ENCODE data around the gene DBH.

The DBH gene

GRCh38 chr9:133689151-133689763 lies 53.1 kb downstream of the DBH start:
- Histone ChIP-seq H3K27ac (ENCODE audit: insufficient read depth in 1 of 2, low read depth in 1 of 2, low read length in 2 of 2, poor library complexity in 1 of 2, severe bottlenecking in 2 of 2) (no peak overlapping the region), H3K36me3 (ENCODE audit: control insufficient read depth in 4 of 4, insufficient read depth in 4 of 4, low read length in 3 of 4) (no peaks in the 10 kb centered on the region), H3K9me3 (ENCODE audit: control extremely low read depth in 1 of 5, control insufficient read depth in 4 of 5, insufficient read depth in 2 of 5, low read depth in 1 of 5, low read length in 4 of 5) (no peaks in the 10 kb centered on the region), H3K4me3 (ENCODE audit: control insufficient read depth in 1 of 7, extremely low read depth in 1 of 7, insufficient read depth in 4 of 7, low read depth in 2 of 7, low read length in 6 of 7) (no peak overlapping the region), H3K27me3 (replicated peaks in 2 of 5; ENCODE audit: control insufficient read depth in 4 of 5, insufficient read depth in 5 of 5, low read length in 4 of 5) (peaks cover 0 to 2% (median 0%) of the 10 kb centered on the region in 5 experiments), H3K4me1 (ENCODE audit: control extremely low read depth in 1 of 4, control insufficient read depth in 4 of 4, insufficient read depth in 4 of 4, low read length in 3 of 4) (no peaks in the 10 kb centered on the region)
- 97% methylated on average over 9 of the region's 10 CpGs for WGBS (ENCODE audit: insufficient coverage)
- CTCF ChIA-PET: no interaction called here
- POLR2A ChIA-PET: no interaction called here
- DNase-seq: no peak

GRCh38 chr9:133690081-133690561 lies 54.0 kb downstream of the DBH start:
- H3K27me3 ChIP-seq (replicated peaks in 2 of 5; ENCODE audit: control insufficient read depth in 4 of 5, insufficient read depth in 5 of 5, low read length in 4 of 5): peaks cover 0 to 2% (median 0%) of the 10 kb centered on the region in 5 experiments
- POLR2A ChIA-PET: interaction anchor here (0.7 kb wide), 1 partner anchor 318 kb away, joined by 3 read pairs; no protein-coding TSS in a partner anchor
- no peak overlapping the region for H3K27ac ChIP-seq (ENCODE audit: insufficient read depth in 1 of 2, low read depth in 1 of 2, low read length in 2 of 2, poor library complexity in 1 of 2, severe bottlenecking in 2 of 2)
- H3K4me1 ChIP-seq (ENCODE audit: control extremely low read depth in 1 of 4, control insufficient read depth in 4 of 4, insufficient read depth in 4 of 4, low read length in 3 of 4): no peaks in the 10 kb centered on the region
- CTCF ChIA-PET: no interaction called here
- H3K4me3 ChIP-seq (ENCODE audit: control insufficient read depth in 1 of 7, extremely low read depth in 1 of 7, insufficient read depth in 4 of 7, low read depth in 2 of 7, low read length in 6 of 7): no peak overlapping the region
- DNase-seq: no peak
- no peaks in the 10 kb centered on the region for H3K9me3 ChIP-seq (ENCODE audit: control extremely low read depth in 1 of 5, control insufficient read depth in 4 of 5, insufficient read depth in 2 of 5, low read depth in 1 of 5, low read length in 4 of 5)
- H3K36me3 ChIP-seq (ENCODE audit: control insufficient read depth in 4 of 4, insufficient read depth in 4 of 4, low read length in 3 of 4): no peaks in the 10 kb centered on the region
- 97% methylated on average over 10 of the region's 11 CpGs for WGBS (ENCODE audit: insufficient coverage)

GRCh38 chr9:133691191-133691590 lies 55.0 kb downstream of the DBH start:
- H3K4me1 ChIP-seq (ENCODE audit: control extremely low read depth in 1 of 4, control insufficient read depth in 4 of 4, insufficient read depth in 4 of 4, low read length in 3 of 4): no peaks in the 10 kb centered on the region
- WGBS (ENCODE audit: insufficient coverage): no CpG with 5 or more reads among the region's 4 CpGs
- peaks cover 0 to 2% (median 0%) of the 10 kb centered on the region in 5 experiments for H3K27me3 ChIP-seq (replicated peaks in 2 of 5; ENCODE audit: control insufficient read depth in 4 of 5, insufficient read depth in 5 of 5, low read length in 4 of 5)
- CTCF ChIA-PET: interaction anchor here (0.6 to 1.6 kb wide), 3 partner anchors 10 to 51 kb away, joined by 3 to 5 read pairs (median 3); no protein-coding TSS in a partner anchor
- no peaks in the 10 kb centered on the region for H3K9me3 ChIP-seq (ENCODE audit: control extremely low read depth in 1 of 5, control insufficient read depth in 4 of 5, insufficient read depth in 2 of 5, low read depth in 1 of 5, low read length in 4 of 5)
- no peak overlapping the region for H3K27ac ChIP-seq (ENCODE audit: insufficient read depth in 1 of 2, low read depth in 1 of 2, low read length in 2 of 2, poor library complexity in 1 of 2, severe bottlenecking in 2 of 2)
- H3K36me3 ChIP-seq (ENCODE audit: control insufficient read depth in 4 of 4, insufficient read depth in 4 of 4, low read length in 3 of 4): no peaks in the 10 kb centered on the region
- H3K4me3 ChIP-seq (ENCODE audit: control insufficient read depth in 1 of 7, extremely low read depth in 1 of 7, insufficient read depth in 4 of 7, low read depth in 2 of 7, low read length in 6 of 7): no peak overlapping the region
- DNase-seq: no peak
- POLR2A ChIA-PET: no interaction called here

- no peaks in the 10 kb centered on the region for H3K9me3 ChIP-seq (ENCODE audit: control extremely low read depth in 1 of 5, control insufficient read depth in 4 of 5, insufficient read depth in 2 of 5, low read depth in 1 of 5, low read length in 4 of 5)
- no peaks in the 10 kb centered on the region for H3K4me1 ChIP-seq (ENCODE audit: control extremely low read depth in 1 of 4, control insufficient read depth in 4 of 4, insufficient read depth in 4 of 4, low read length in 3 of 4)
- 97% methylated on average over 17 of the region's 19 CpGs for WGBS (ENCODE audit: insufficient coverage)
- DNase-seq: no peak
- ChIA-PET POLR2A (no interaction called here), CTCF (interaction anchor here (1.0 to 1.6 kb wide), 3 partner anchors 9 to 28 kb away, joined by 3 to 5 read pairs (median 3); no protein-coding TSS in a partner anchor)
- no peaks in the 10 kb centered on the region for H3K36me3 ChIP-seq (ENCODE audit: control insufficient read depth in 4 of 4, insufficient read depth in 4 of 4, low read length in 3 of 4)
- H3K27ac ChIP-seq (ENCODE audit: insufficient read depth in 1 of 2, low read depth in 1 of 2, low read length in 2 of 2, poor library complexity in 1 of 2, severe bottlenecking in 2 of 2): no peak overlapping the region
- peaks cover 0 to 2% (median 0%) of the 10 kb centered on the region in 5 experiments for H3K27me3 ChIP-seq (replicated peaks in 2 of 5; ENCODE audit: control insufficient read depth in 4 of 5, insufficient read depth in 5 of 5, low read length in 4 of 5)
- no peak overlapping the region for H3K4me3 ChIP-seq (ENCODE audit: control insufficient read depth in 1 of 7, extremely low read depth in 1 of 7, insufficient read depth in 4 of 7, low read depth in 2 of 7, low read length in 6 of 7)
These were observed 55.6 kb downstream of the DBH start for GRCh38 chr9:133691626-133692363.

GRCh38 chr9:133692364-133692985 lies 56.3 kb downstream of the DBH start:
- Histone ChIP-seq H3K9me3 (ENCODE audit: control extremely low read depth in 1 of 5, control insufficient read depth in 4 of 5, insufficient read depth in 2 of 5, low read depth in 1 of 5, low read length in 4 of 5) (no peaks in the 10 kb centered on the region), H3K4me1 (ENCODE audit: control extremely low read depth in 1 of 4, control insufficient read depth in 4 of 4, insufficient read depth in 4 of 4, low read length in 3 of 4) (no peaks in the 10 kb centered on the region), H3K27ac (ENCODE audit: insufficient read depth in 1 of 2, low read depth in 1 of 2, low read length in 2 of 2, poor library complexity in 1 of 2, severe bottlenecking in 2 of 2) (no peak overlapping the region), H3K27me3 (replicated peaks in 2 of 5; ENCODE audit: control insufficient read depth in 4 of 5, insufficient read depth in 5 of 5, low read length in 4 of 5) (peaks cover 0 to 2% (median 0%) of the 10 kb centered on the region in 5 experiments), H3K36me3 (ENCODE audit: control insufficient read depth in 4 of 4, insufficient read depth in 4 of 4, low read length in 3 of 4) (no peaks in the 10 kb centered on the region), H3K4me3 (ENCODE audit: control insufficient read depth in 1 of 7, extremely low read depth in 1 of 7, insufficient read depth in 4 of 7, low read depth in 2 of 7, low read length in 6 of 7) (no peak overlapping the region)
- POLR2A ChIA-PET: no interaction called here
- CTCF ChIA-PET: interaction anchor here (1.0 to 1.6 kb wide), 5 partner anchors 9 to 28 kb away, joined by 3 to 5 read pairs (median 3); no protein-coding TSS in a partner anchor
- 96% methylated on average over 19 of the region's 25 CpGs for whole genome bisulfite sequencing (ENCODE audit: insufficient coverage)
- no peak for DNase-seq

- Histone ChIP-seq H3K27me3 (replicated peaks in 2 of 5; ENCODE audit: control insufficient read depth in 4 of 5, insufficient read depth in 5 of 5, low read length in 4 of 5) (peaks cover 0 to 2% (median 0%) of the 10 kb centered on the region in 5 experiments), H3K4me1 (ENCODE audit: control extremely low read depth in 1 of 4, control insufficient read depth in 4 of 4, insufficient read depth in 4 of 4, low read length in 3 of 4) (no peaks in the 10 kb centered on the region), H3K9me3 (ENCODE audit: control extremely low read depth in 1 of 5, control insufficient read depth in 4 of 5, insufficient read depth in 2 of 5, low read depth in 1 of 5, low read length in 4 of 5) (no peaks in the 10 kb centered on the region), H3K4me3 (ENCODE audit: control insufficient read depth in 1 of 7, extremely low read depth in 1 of 7, insufficient read depth in 4 of 7, low read depth in 2 of 7, low read length in 6 of 7) (no peak overlapping the region), H3K36me3 (ENCODE audit: control insufficient read depth in 4 of 4, insufficient read depth in 4 of 4, low read length in 3 of 4) (no peaks in the 10 kb centered on the region), H3K27ac (ENCODE audit: insufficient read depth in 1 of 2, low read depth in 1 of 2, low read length in 2 of 2, poor library complexity in 1 of 2, severe bottlenecking in 2 of 2) (no peak overlapping the region)
- ChIA-PET CTCF (interaction anchor here (0.8 to 1.4 kb wide), 3 partner anchors 20 to 49 kb away, joined by 3 to 4 read pairs (median 3); no protein-coding TSS in a partner anchor), POLR2A (no interaction called here)
- DNase-seq: no peak
- WGBS (ENCODE audit: insufficient coverage): 99% methylated on average over 9 of the region's 10 CpGs
These were observed 57.0 kb downstream of the DBH start for GRCh38 chr9:133693116-133693515.

Measured in common myeloid progenitor, CD34-positive (primary cell).